MM.1S (cell line): ENCODE measurements around the gene OXER1.

ENCODE experiments used
- CTCF ChIP-seq: fragments of 300-600 bp; sonication (generic); IDR thresholded peaks from 2 replicates; pipeline ENCODE4 v1.5.1; 2016; ENCODE audit warnings: antibody characterized with exemption, low read length, mixed read lengths
- EZH2 ChIP-seq: fragments of 300-600 bp; sonication (generic); optimal IDR thresholded peaks from 2 replicates; pipeline ENCODE3; 2017; ENCODE audit warnings: low read depth, mild to moderate bottlenecking, antibody characterized with exemption, low read length, mixed read lengths

GRCh38 chr2:42802150-42802549 is 38.2 kb upstream of the OXER1 start:
- TF ChIP-seq CTCF: no peak
- no peak for TF ChIP-seq EZH2
